Thoracic aorta (tissue), 2 donors: ENCODE data around the gene BASP1. TPM values are rescaled to one million over a fixed set of nuclear protein-coding genes. Genes with fewer than 3 reads are reported as not detected.
A peak's percentile ranks its signal among the peaks of the same experiment; 100 is the strongest.

ENCODE experiments used
- ATAC-seq: fragments of 150-250 bp; one replicate; pipeline ENCODE4 v1.8.0; 2017; ENCODE audit warnings: low read depth; ENCODE audit not compliant: insufficient number of reproducible peaks, low FRiP score
- DNase-seq: peaks from one replicate; pipeline ENCODE4 v3.0.0-alpha.2; 2020; ENCODE audit warnings: low spot score
- H3K27ac ChIP-seq, 2 donors: fragments of 200-600 bp; sonication (generic); 1 replicate in 1 of 2; 2 replicates in 1 of 2; pipeline ENCODE4 v1.5.1; 2016; ENCODE audit warnings: mild to moderate bottlenecking in 2 of 2, moderate library complexity in 2 of 2
- H3K27me3 ChIP-seq: fragments of 200-600 bp; sonication (generic); replicated peaks from 2 replicates; pipeline ENCODE4 v1.6.0; 2016; ENCODE audit warnings: mild to moderate bottlenecking; ENCODE audit not compliant: insufficient read depth
- H3K36me3 ChIP-seq: fragments of 200-600 bp; sonication (generic); one replicate; pipeline ENCODE4 v1.5.1; 2016
- H3K4me1 ChIP-seq, 2 donors: fragments of 200-600 bp; sonication (generic); 1 replicate in 1 of 2; 2 replicates in 1 of 2; pipeline versions ENCODE4 v1.5.1 to v1.6.0; 2016; ENCODE audit warnings: low read depth in 2 of 2, mild to moderate bottlenecking in 1 of 2; ENCODE audit not compliant: control insufficient read depth in 1 of 2
- H3K4me3 ChIP-seq: fragments of 200-600 bp; sonication (generic); 2 replicates; pipeline ENCODE4 v1.5.1; 2016; ENCODE audit warnings: mild to moderate bottlenecking
- H3K9me3 ChIP-seq: fragments of 200-600 bp; sonication (generic); 2 replicates; pipeline ENCODE4 v1.5.1; 2016
- total RNA-seq, 2 donors: library from RNA; depleted of rRNA; stranded (reverse); fragments of >200 nt; gene quantifications; one replicate each; pipeline versions ENCODE4 v1.1.0 to v1.2.3, GENCODE V29; 2016
- TF ChIP-seq, protein P1 (sequence below): fragments of 200-600 bp; sonication (generic); IDR thresholded peaks from one replicate; pipeline ENCODE4 v1.5.1; 2019; ENCODE audit warnings: antibody characterized with exemption

The BASP1 gene
- total RNA-seq, 2 donors from 2014 or later, result 37.1 to 48.8 TPM

DNA sequence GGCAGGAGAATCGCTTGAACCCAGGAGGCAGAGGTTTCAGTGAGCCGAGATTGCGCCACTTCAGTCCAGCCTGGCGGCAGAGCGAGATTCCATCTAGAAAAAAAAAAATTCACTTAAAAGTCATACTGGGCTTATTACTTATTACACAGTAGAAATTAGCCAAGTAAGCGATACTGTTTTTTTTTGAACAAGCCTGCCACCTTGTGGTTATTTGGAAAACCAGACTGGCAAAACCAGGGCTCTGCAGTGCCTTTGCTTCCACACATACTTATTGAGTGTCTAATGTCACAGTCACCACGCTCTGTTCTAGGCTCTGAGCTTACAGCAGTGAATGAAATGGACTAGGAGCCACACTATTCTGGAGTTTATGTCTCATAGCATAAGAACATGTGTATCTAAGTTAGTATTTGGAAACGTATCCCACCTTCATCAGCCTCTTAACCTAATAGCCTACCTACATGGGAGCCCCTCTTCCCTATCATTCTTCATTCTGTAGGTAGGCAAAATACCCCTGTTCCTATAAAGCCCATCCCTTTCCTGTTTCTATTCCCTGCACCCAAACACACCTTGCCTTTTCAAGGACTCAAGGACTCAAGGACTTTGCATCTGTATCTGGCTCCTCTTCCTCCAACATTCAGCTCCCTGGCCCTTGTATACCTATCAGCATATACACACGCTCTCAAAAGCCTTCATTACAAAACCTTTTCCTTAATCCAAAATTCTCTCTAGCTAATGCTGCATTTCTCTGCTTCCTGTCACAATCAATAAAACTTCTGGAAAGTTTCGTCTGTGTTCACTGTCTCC is 13.9 kb upstream of the BASP1 start:
- DNase-seq (no peak), ATAC-seq (peak; percentile 77)
- Histone ChIP-seq H3K9me3 (no peaks in the 10 kb centered on the region), H3K27ac (no peak overlapping the region), H3K4me3 (no peak overlapping the region), H3K4me1 (no peaks in the 10 kb centered on the region), H3K27me3 (no peaks in the 10 kb centered on the region), H3K36me3 (no peaks in the 10 kb centered on the region)
- TF ChIP-seq, protein P1, sequence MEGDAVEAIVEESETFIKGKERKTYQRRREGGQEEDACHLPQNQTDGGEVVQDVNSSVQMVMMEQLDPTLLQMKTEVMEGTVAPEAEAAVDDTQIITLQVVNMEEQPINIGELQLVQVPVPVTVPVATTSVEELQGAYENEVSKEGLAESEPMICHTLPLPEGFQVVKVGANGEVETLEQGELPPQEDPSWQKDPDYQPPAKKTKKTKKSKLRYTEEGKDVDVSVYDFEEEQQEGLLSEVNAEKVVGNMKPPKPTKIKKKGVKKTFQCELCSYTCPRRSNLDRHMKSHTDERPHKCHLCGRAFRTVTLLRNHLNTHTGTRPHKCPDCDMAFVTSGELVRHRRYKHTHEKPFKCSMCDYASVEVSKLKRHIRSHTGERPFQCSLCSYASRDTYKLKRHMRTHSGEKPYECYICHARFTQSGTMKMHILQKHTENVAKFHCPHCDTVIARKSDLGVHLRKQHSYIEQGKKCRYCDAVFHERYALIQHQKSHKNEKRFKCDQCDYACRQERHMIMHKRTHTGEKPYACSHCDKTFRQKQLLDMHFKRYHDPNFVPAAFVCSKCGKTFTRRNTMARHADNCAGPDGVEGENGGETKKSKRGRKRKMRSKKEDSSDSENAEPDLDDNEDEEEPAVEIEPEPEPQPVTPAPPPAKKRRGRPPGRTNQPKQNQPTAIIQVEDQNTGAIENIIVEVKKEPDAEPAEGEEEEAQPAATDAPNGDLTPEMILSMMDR, result peak; percentile 71

DNA sequence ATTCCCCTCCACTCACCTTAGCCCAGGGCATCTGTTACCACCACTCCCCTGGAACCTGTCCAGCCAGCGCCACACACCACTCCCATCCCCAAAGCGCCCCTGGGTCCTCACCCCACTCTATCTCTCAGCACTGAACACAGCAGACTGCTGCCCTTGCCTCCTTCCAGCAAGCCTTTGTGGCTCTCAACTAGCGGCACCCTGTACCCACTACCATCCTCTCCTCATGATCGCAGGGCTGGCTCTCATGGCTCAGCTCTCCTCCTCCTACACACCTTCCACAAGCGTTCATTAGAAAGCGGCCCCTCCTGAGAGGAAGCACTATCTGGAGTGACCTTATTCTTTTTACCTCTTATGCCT is 13.3 kb upstream of the BASP1 start:
- TF ChIP-seq, protein P1, result no peak
- Histone ChIP-seq H3K27ac (no peak overlapping the region), H3K36me3 (no peaks in the 10 kb centered on the region), H3K9me3 (no peaks in the 10 kb centered on the region), H3K4me3 (no peak overlapping the region), H3K27me3 (no peaks in the 10 kb centered on the region), H3K4me1 (no peaks in the 10 kb centered on the region)
- ATAC-seq (no peak), DNase-seq (no peak)

GRCh38 chr5:17206021-17206420 is 11.4 kb upstream of the BASP1 start:
- TF ChIP-seq, protein P1, result no peak
- no peaks in the 10 kb centered on the region for H3K27me3 ChIP-seq

DNA sequence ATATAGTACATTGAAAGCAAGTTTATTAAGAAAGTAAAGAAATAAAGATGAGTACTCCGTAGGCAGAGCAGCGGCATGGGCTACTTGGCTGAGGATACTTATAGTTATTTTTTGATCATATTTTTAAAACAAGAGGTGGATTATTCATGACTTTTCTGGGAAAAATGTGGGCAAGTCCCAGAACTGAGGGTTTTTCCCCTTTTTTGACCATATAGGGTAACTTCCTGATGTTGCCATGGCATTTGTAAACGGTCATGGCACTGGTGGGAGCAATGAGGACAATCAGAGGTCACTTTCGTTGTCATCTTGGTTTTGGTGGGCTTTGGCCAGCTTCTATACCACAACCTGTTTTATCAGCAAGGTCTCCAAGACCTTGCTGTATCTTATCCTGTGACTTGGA is 5.2 kb upstream of the BASP1 start:
- DNase-seq, result no peak
- Histone ChIP-seq H3K27ac (no peak overlapping the region), H3K36me3 (no peaks in the 10 kb centered on the region), H3K4me1 (no peaks in the 10 kb centered on the region), H3K27me3 (no peaks in the 10 kb centered on the region), H3K9me3 (no peaks in the 10 kb centered on the region), H3K4me3 (no peak overlapping the region)
- TF ChIP-seq, protein P1, result no peak
- ATAC-seq, result no peak

More at GRCh38 chr5:17206021-17206420, 11.4 kb upstream of the BASP1 start:
- Histone ChIP-seq H3K9me3 (no peaks in the 10 kb centered on the region), H3K27ac (no peak overlapping the region), H3K36me3 (no peaks in the 10 kb centered on the region), H3K4me3 (no peak overlapping the region), H3K4me1 (no peaks in the 10 kb centered on the region)
- no peak for ATAC-seq
- no peak for DNase-seq

DNA sequence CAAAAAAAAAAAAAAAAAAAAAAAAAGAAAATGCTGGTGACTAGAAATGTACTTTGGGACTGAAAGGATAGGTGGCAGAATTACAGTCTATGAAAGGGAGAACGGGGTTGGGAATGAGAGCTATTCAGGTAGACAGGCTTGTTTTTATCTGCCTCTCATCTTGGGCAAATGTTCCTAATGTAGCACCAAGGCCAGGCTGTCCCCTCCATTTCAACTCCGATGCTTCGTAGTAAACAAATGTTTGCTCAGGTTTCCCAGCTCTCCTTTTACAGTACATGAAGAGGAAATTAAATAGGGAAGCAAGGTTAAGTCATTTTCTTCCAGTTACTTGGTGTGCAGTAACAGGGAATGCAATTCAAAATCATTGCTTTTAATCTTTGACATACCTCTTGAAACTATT is 4.4 kb upstream of the BASP1 start:
- ATAC-seq, result no peak
- no peaks in the 10 kb centered on the region for H3K4me1 ChIP-seq
- TF ChIP-seq, protein P1, result no peak
- DNase-seq, result no peak
- no peaks in the 10 kb centered on the region for H3K9me3 ChIP-seq
- H3K4me3 ChIP-seq, result no peak overlapping the region
- no peaks in the 10 kb centered on the region for H3K36me3 ChIP-seq
- H3K27ac ChIP-seq, result no peak overlapping the region
- no peaks in the 10 kb centered on the region for H3K27me3 ChIP-seq
